ENCODE data around the gene ATG4A. TPM values are rescaled to one million over a fixed set of nuclear protein-coding genes. Genes with fewer than 3 reads are reported as not detected.
A peak's percentile ranks its signal among the peaks of the same experiment; 100 is the strongest.

Gene ATG4A
- total and polyA plus RNA-seq, 2 of the 8 experiments (the other 6 are each of a cell fraction or from before 2014, with no cell fraction given): 1.2 to 2.0 TPM

DNA sequence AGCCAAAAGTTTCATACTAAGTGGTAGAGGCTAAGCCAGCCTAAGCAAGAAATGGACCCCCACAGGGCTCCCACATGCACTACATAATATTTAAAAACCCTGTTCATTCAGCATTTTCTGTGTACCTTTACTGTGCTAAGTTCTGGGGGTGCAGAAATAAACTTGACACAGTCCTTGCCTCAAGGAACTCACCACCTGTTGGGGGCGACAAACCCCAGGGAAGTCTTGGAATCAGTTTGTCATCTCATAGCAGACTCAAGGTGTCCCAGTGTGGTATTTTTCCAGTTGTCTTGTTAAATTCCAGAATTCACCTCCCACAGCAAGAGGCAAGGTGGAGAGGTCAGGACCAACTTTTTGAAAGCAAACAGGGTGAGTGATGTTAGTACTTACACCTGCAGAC, 43.1 kb downstream of the ATG4A start:
- Histone ChIP-seq H3K79me2 (ENCODE audit: control insufficient read depth in 1 of 2, insufficient read depth in 2 of 2, low read length in 2 of 2) (no peaks in the 10 kb centered on the region), H3K4me2 (ENCODE audit: insufficient read depth in 1 of 2, low read depth in 2 of 2, low read length in 2 of 2) (no peak overlapping the region), H2AK5ac (ENCODE audit: low read depth, low read length) (no peak overlapping the region), H3K18ac (ENCODE audit: extremely low read depth, low read length) (no peak overlapping the region), H3K14ac (ENCODE audit: insufficient read length) (no peak overlapping the region), H3K4me1 (replicated peaks in 1 of 4; ENCODE audit: control insufficient read depth in 3 of 4, insufficient read depth in 4 of 4, low read length in 3 of 4) (no peaks in the 10 kb centered on the region), H4K5ac (ENCODE audit: insufficient read length, low read depth, low read length) (no peak overlapping the region), H4K20me1 (replicated peaks in 1 of 2; ENCODE audit: control insufficient read depth in 1 of 2, insufficient read depth in 2 of 2, low read length in 2 of 2) (no peaks in the 10 kb centered on the region), H3K23ac (ENCODE audit: insufficient read length) (no peak overlapping the region), H2BK20ac (ENCODE audit: low read length) (no peak overlapping the region), H3K23me2 (ENCODE audit: low read depth, low read length) (no peaks in the 10 kb centered on the region), H3K27ac (ENCODE audit: low read depth, low read length) (no peak overlapping the region), H3K4ac (replicated peaks; ENCODE audit: insufficient read length, low read depth, low read length) (no peak overlapping the region), H3K56ac (replicated peaks; ENCODE audit: insufficient read length, low read depth, low read length) (no peak overlapping the region), H3K36me3 (ENCODE audit: control insufficient read depth in 2 of 4, insufficient read depth in 4 of 4, low read length in 3 of 4) (no peaks in the 10 kb centered on the region), H2BK12ac (ENCODE audit: low read depth, low read length) (no peak overlapping the region), H3K9ac (replicated peaks in 1 of 4; ENCODE audit: extremely low read depth in 1 of 4, low read depth in 3 of 4, low read length in 3 of 4) (no peak overlapping the region), H3K27me3 (replicated peaks in 1 of 4; ENCODE audit: control insufficient read depth in 3 of 4, extremely low read depth in 1 of 4, insufficient read depth in 3 of 4, low read length in 3 of 4) (no peaks in the 10 kb centered on the region), H2BK120ac (replicated peaks; ENCODE audit: low read depth, low read length) (no peak overlapping the region), H3K79me1 (ENCODE audit: low read depth, low read length) (no peaks in the 10 kb centered on the region), H3K9me3 (ENCODE audit: insufficient read depth in 2 of 2, low read depth in 1 of 2, low read length in 1 of 2) (no peaks in the 10 kb centered on the region), H4K8ac (ENCODE audit: extremely low read depth, insufficient read depth, low read length) (no peak overlapping the region), H3K4me3 (ENCODE audit: extremely low read depth in 1 of 4, insufficient read depth in 2 of 4, low read depth in 3 of 4, low read length in 4 of 4) (no peak overlapping the region), H2AFZ (ENCODE audit: low read length) (no peak overlapping the region), H2BK5ac (ENCODE audit: low read depth, low read length) (no peak overlapping the region), H2BK15ac (ENCODE audit: low read length) (no peak overlapping the region), H4K91ac (replicated peaks; ENCODE audit: insufficient read length, low read length) (no peak overlapping the region)
- no peak for TF ChIP-seq JUN (IDR thresholded peaks at IDR 0.05; ENCODE audit: low read depth, low read length)
- peak; percentile 31 to 51 (median 40); a peak in 3 of 4 replicates for TF ChIP-seq CTCF (IDR thresholded peaks at IDR 0.05; ENCODE audit: control extremely low read depth in 1 of 3, insufficient read depth in 1 of 3, low read depth in 1 of 3, low read length in 3 of 3)
- TF ChIP-seq SUZ12 (IDR thresholded peaks at IDR 0.05; ENCODE audit: low read length): no peak
- TF ChIP-seq HDAC6 (IDR thresholded peaks at IDR 0.05; ENCODE audit: low read depth, low read length): no peak
- peak; percentile 40 for TF ChIP-seq RAD21 (IDR thresholded peaks at IDR 0.05 in 1 of 2, conservative IDR thresholded peaks at IDR 0.05 in 1 of 2; ENCODE audit: low read depth in 2 of 2, low read length in 2 of 2)
- TF ChIP-seq EGR1 (IDR thresholded peaks at IDR 0.05; ENCODE audit: borderline replicate concordance, low read depth, low read length): no peak
- no peak for TF ChIP-seq TAF1 (IDR thresholded peaks at IDR 0.05; ENCODE audit: low read depth, low read length)
- ChIA-PET POLR2A (ENCODE audit: partially characterized antibody) (no interaction called here), CTCF (ENCODE audit: partially characterized antibody) (interaction anchor here (1.1 to 1.3 kb wide), 2 partner anchors 8 to 31 kb away, joined by 3 read pairs; no protein-coding TSS in a partner anchor)
- FAIRE-seq (no peak), DNase-seq (ENCODE audit: low read depth in 1 of 2, low spot score in 2 of 2) (peak in 1 of 2 experiments; percentile 49)
- 86% methylated on average over 1 of the region's 1 CpG; no CpG with 5 or more reads in 1 of the 2 experiments for WGBS, 2 experiments (ENCODE audit: extremely low coverage in 1 of 2, insufficient coverage in 1 of 2, insufficient read length in 1 of 2, insufficient replicate concordance in 2 of 2, low coverage in 1 of 2, low lambda C conversion rate in 2 of 2, missing lambda C conversion rate in 1 of 2)

Data from H1 (cell line).